HCT116 (cell line): ENCODE data around the gene CLCA4. TPM values are rescaled to one million over a fixed set of nuclear protein-coding genes. Genes with fewer than 3 reads are reported as not detected.

Source experiments
- ATAC-seq: fragments of 200-7000 bp; cut with Tn5 transposase; 2 replicates; pipeline ENCODE4 v1.9.1; 2020; ENCODE audit warnings: mild to moderate bottlenecking, moderate library complexity
- BruUV-seq: library from RNA; stranded (reverse); fragments of 400-500 nt; replicated peaks from 2 replicates; lab custom pipeline; 2021; lab: Mats Ljungman, UMichigan
- CTCF ChIA-PET: fragments of 300-600 bp; sonication (Branson Sonifier 250); formaldehyde crosslinking; loops from one replicate; lab custom pipeline; 2021; ENCODE audit warnings: antibody characterized with exemption; lab: Charles Lee
- POLR2A ChIA-PET: fragments of 300-600, 350-600 bp; sonication (Branson Sonifier 250); formaldehyde crosslinking; loops from one replicate; lab custom pipeline; 2021; ENCODE audit warnings: antibody characterized with exemption; lab: Charles Lee
- RAD21 ChIA-PET, 2 experiments: fragments of 300-600 bp; sonication (Branson Sonifier 250); formaldehyde crosslinking; loops; one replicate each; lab custom pipeline; 2023; ENCODE audit warnings: low total read pairs in 2 of 2; ENCODE audit not compliant: uncharacterized antibody in 2 of 2, unreplicated experiment in 2 of 2, low non-redundant PET in 1 of 2; lab: Charles Lee
- DNase-seq: peaks from one replicate; pipeline ENCODE4 v3.0.0-alpha.2; 2010; ENCODE audit warnings: low read depth, low spot score
- H2AFZ ChIP-seq: fragments of 200-600 bp; shearing (Covaris generic), sonication (generic); 2 replicates; pipeline ENCODE4 v1.6.1; 2017; ENCODE audit warnings: low read depth, mixed run types, mixed read lengths, antibody characterized with exemption, low read length; ENCODE audit not compliant: poor library complexity, severe bottlenecking
- H3K27ac ChIP-seq: 2 replicates; pipeline ENCODE4 v1.5.1; 2012; ENCODE audit warnings: low read depth, low read length
- H3K27me3 ChIP-seq: fragments of 200-600 bp; sonication (generic); 2 replicates; pipeline ENCODE4 v1.6.1; 2016; ENCODE audit warnings: mixed run types, low read length, mixed read lengths; ENCODE audit not compliant: insufficient read depth
- H3K36me3 ChIP-seq, 2 experiments: fragments of 200-500 bp in 1 of 2; fragments of 200-600 bp in 1 of 2; sonication (Bioruptor generic) in 1 of 2; sonication (generic) in 1 of 2; 2 replicates each; pipeline versions ENCODE4 v1.5.1 to v1.6.1; 2014 to 2016; ENCODE audit warnings: low read length in 2 of 2, inconsistent platforms in 1 of 2, mixed read lengths in 1 of 2, mixed run types in 1 of 2; ENCODE audit not compliant: insufficient read depth in 2 of 2, control insufficient read depth in 1 of 2
- H3K4me1 ChIP-seq, 2 experiments: fragments of 200-600 bp in 1 of 2; sonication (generic) in 1 of 2; 2 replicates each; pipeline versions ENCODE4 v1.5.1 to v1.6.1; 2012 to 2017; ENCODE audit warnings: low read length in 2 of 2, inconsistent platforms in 1 of 2, mild to moderate bottlenecking in 1 of 2, mixed read lengths in 1 of 2, mixed run types in 1 of 2, moderate library complexity in 1 of 2; ENCODE audit not compliant: insufficient read depth in 2 of 2, control insufficient read depth in 1 of 2
- H3K4me2 ChIP-seq: fragments of 200-600 bp; sonication (generic); 2 replicates; pipeline ENCODE4 v1.6.1; 2017; ENCODE audit warnings: mixed run types, low read length, mixed read lengths
- H3K4me3 ChIP-seq, 2 experiments: fragments of 200-600 bp in 1 of 2; sonication (generic) in 1 of 2; replicated peaks in 1 of 2; 2 replicates each; pipeline ENCODE4 v1.5.1; 2011 to 2016; ENCODE audit warnings: low read length in 2 of 2, control low read depth in 1 of 2, low read depth in 1 of 2, mild to moderate bottlenecking in 1 of 2, mixed read lengths in 1 of 2, mixed run types in 1 of 2
- H3K79me2 ChIP-seq: fragments of 200-600 bp; sonication (generic); 2 replicates; pipeline ENCODE4 v1.6.1; 2017; ENCODE audit warnings: mild to moderate bottlenecking, mixed run types, low read length, moderate library complexity, mixed read lengths; ENCODE audit not compliant: insufficient read depth
- H3K9ac ChIP-seq: fragments of 200-600 bp; sonication (generic); 2 replicates; pipeline ENCODE4 v1.6.1; 2016; ENCODE audit warnings: low read length, mixed read lengths
- H3K9me2 ChIP-seq: fragments of 200-600 bp; sonication (generic), shearing (Covaris generic); 2 replicates; pipeline ENCODE4 v1.6.1; 2017; ENCODE audit warnings: mixed run types, mild to moderate bottlenecking, moderate library complexity; ENCODE audit not compliant: insufficient read depth
- H3K9me3 ChIP-seq, 2 experiments: fragments of 200-500 bp in 1 of 2; fragments of 200-600 bp in 1 of 2; sonication (Bioruptor generic) in 1 of 2; sonication (generic) in 1 of 2; 2 replicates each; pipeline ENCODE4 v1.6.1; 2014 to 2017; ENCODE audit warnings: low read length in 2 of 2, mixed read lengths in 2 of 2, inconsistent platforms in 1 of 2, low read depth in 1 of 2, mild to moderate bottlenecking in 1 of 2, mixed run types in 1 of 2, moderate library complexity in 1 of 2; ENCODE audit not compliant: control insufficient read depth in 1 of 2, insufficient read depth in 1 of 2
- H4K20me1 ChIP-seq: fragments of 200-600 bp; sonication (generic), shearing (Covaris generic); 2 replicates; pipeline ENCODE4 v1.6.1; 2017; ENCODE audit warnings: mixed run types, mild to moderate bottlenecking, moderate library complexity; ENCODE audit not compliant: insufficient read depth
- CEBPB ChIP-seq: IDR thresholded peaks from 2 replicates; pipeline ENCODE4 v1.6.1; 2012; ENCODE audit warnings: low read depth
- CTCF ChIP-seq, 3 experiments: fragments of 200-600 bp in 1 of 3; sonication (generic) in 1 of 3; IDR thresholded peaks in 2 of 3; conservative IDR thresholded peaks in 1 of 3; 2 replicates each; pipeline ENCODE4 v1.5.1; 2012 to 2017; ENCODE audit warnings: low read depth in 2 of 3, low read length in 2 of 3, antibody characterized with exemption in 1 of 3, borderline replicate concordance in 1 of 3, control low read depth in 1 of 3, mild to moderate bottlenecking in 1 of 3, mixed read lengths in 1 of 3, mixed run types in 1 of 3, moderate library complexity in 1 of 3; ENCODE audit not compliant: insufficient read depth in 1 of 3
- ELF1 ChIP-seq: IDR thresholded peaks from 2 replicates; pipeline ENCODE4 v1.6.1; 2012; ENCODE audit warnings: low read depth, borderline replicate concordance
- EZH2phosphoT487 ChIP-seq: fragments of 200-600 bp; IDR thresholded peaks from 2 replicates; pipeline ENCODE4 v1.6.1; 2018; ENCODE audit warnings: antibody characterized with exemption, borderline replicate concordance
- POLR2AphosphoS5 ChIP-seq: IDR thresholded peaks from 2 replicates; pipeline ENCODE4 v1.6.1; 2011; ENCODE audit warnings: mild to moderate bottlenecking, low read depth, low read length, moderate library complexity
- REST ChIP-seq: IDR thresholded peaks from 2 replicates; pipeline ENCODE4 v1.6.1; 2012; ENCODE audit warnings: low read depth
- SIN3A ChIP-seq: IDR thresholded peaks from 2 replicates; pipeline ENCODE4 v1.6.1; 2012; ENCODE audit warnings: low read depth
- SRF ChIP-seq: IDR thresholded peaks from 2 replicates; pipeline ENCODE4 v1.6.1; 2012; ENCODE audit warnings: low read depth
- TCF7L2 ChIP-seq: IDR thresholded peaks from 2 replicates; pipeline ENCODE4 v1.7.0; 2011; ENCODE audit warnings: borderline replicate concordance, inconsistent platforms; ENCODE audit not compliant: insufficient read depth, insufficient read length; ENCODE audit errors: extremely low read depth
- ZFX ChIP-seq: fragments of 450-650 bp; IDR thresholded peaks from 2 replicates; pipeline ENCODE4 v1.6.1; 2017
- ZNF274 ChIP-seq: fragments of 200-500 bp; sonication (Bioruptor generic); IDR thresholded peaks from 2 replicates; pipeline ENCODE4 v1.6.1; 2014; ENCODE audit warnings: mild to moderate bottlenecking, low read depth, low read length, inconsistent platforms
- intact Hi-C: fragments of 100-400 bp; cut with micrococcal nuclease; formaldehyde crosslinking; loops from 2 replicates; pipeline ENCODE4 v1.10.0; 2022
- total RNA-seq: library from RNA; stranded (reverse); gene quantifications from one replicate; pipeline ENCODE4 v1.2.1, GENCODE V29; 2021; ENCODE audit not compliant: unreplicated experiment
- TF ChIP-seq, protein P1 (sequence below): IDR thresholded peaks from 2 replicates; pipeline ENCODE4 v1.6.1; 2011; ENCODE audit warnings: mild to moderate bottlenecking, low read length, moderate library complexity; ENCODE audit not compliant: insufficient replicate concordance; ENCODE audit errors: extremely low read depth

CLCA4 gene
- total RNA-seq, 1 experiment from 2014 or later, result not detected

DNA sequence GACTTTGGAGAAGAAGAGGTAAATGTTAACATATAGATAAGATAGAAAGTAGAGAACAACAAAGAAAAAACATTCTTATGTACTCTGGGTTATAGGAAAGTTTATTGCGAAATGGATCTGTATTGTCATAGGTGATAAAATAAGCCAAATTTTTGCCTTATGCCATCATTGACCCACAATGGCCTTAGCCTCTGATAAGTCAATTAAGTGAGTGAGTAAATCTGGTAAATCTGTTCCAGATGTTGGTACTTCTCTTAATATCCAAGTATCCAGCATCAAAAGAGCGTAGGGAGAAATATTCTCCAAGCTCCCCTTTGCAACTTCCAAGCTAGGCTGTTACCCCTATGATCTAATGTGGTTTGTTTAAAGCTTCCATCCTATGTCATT, 38.3 kb upstream of the CLCA4 start:
- Histone ChIP-seq H3K9me2 (no peaks in the 10 kb centered on the region), H3K4me2 (no peak overlapping the region), H3K4me1 (no peaks in the 10 kb centered on the region), H3K79me2 (no peaks in the 10 kb centered on the region), H2AFZ (no peak overlapping the region), H4K20me1 (no peaks in the 10 kb centered on the region), H3K4me3 (no peak overlapping the region), H3K27me3 (no peaks in the 10 kb centered on the region), H3K9ac (no peak overlapping the region), H3K36me3 (no peaks in the 10 kb centered on the region), H3K27ac (no peak overlapping the region), H3K9me3 (no peaks in the 10 kb centered on the region)
- DNase-seq (no peak), ATAC-seq (no peak)
- RAD21 ChIA-PET, result no interaction called here
- POLR2A ChIA-PET, result no interaction called here
- intact Hi-C loops, result loop anchor here (2.0 kb wide), 1 partner anchor 128 kb away; no protein-coding TSS in a partner anchor
- BruUV-seq, result no TSS peak
- no peak for TF ChIP-seq SRF
- TF ChIP-seq ZNF274, result no peak
- TF ChIP-seq, protein P1, sequence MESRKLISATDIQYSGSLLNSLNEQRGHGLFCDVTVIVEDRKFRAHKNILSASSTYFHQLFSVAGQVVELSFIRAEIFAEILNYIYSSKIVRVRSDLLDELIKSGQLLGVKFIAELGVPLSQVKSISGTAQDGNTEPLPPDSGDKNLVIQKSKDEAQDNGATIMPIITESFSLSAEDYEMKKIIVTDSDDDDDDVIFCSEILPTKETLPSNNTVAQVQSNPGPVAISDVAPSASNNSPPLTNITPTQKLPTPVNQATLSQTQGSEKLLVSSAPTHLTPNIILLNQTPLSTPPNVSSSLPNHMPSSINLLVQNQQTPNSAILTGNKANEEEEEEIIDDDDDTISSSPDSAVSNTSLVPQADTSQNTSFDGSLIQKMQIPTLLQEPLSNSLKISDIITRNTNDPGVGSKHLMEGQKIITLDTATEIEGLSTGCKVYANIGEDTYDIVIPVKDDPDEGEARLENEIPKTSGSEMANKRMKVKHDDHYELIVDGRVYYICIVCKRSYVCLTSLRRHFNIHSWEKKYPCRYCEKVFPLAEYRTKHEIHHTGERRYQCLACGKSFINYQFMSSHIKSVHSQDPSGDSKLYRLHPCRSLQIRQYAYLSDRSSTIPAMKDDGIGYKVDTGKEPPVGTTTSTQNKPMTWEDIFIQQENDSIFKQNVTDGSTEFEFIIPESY, result no peak
- no peak for TF ChIP-seq SIN3A
- TF ChIP-seq ELF1, result no peak
- TF ChIP-seq CEBPB, result no peak
- no peak for TF ChIP-seq ZFX
- TF ChIP-seq TCF7L2, result no peak
- TF ChIP-seq CTCF (IDR thresholded peaks at IDR 0.05 in 2 of 3, conservative IDR thresholded peaks at IDR 0.05 in 1 of 3; ENCODE audit: borderline replicate concordance in 1 of 3, insufficient read depth in 1 of 3, low read depth in 2 of 3, low read length in 2 of 3), result no peak
- TF ChIP-seq REST, result no peak
- TF ChIP-seq EZH2phosphoT487, result no peak
- no peak for TF ChIP-seq POLR2AphosphoS5
- CTCF ChIA-PET, result interaction anchor here (0.7 to 1.5 kb wide), 4 partner anchors 9 to 244 kb away, joined by 3 to 4 read pairs (median 3); no protein-coding TSS in a partner anchor
